H9 (cell line): Measurements from ENCODE around the gene VEGFD. TPM values are rescaled to one million over a fixed set of nuclear protein-coding genes. Genes with fewer than 3 reads are reported as not detected.
"Not testable (repeated sequence)": the region's sequence is repeated elsewhere in the genome, so short reads cannot be mapped to it uniquely, and the experiment has no call there.

Experiments used
- DNase-seq: peaks from one replicate; pipeline ENCODE4 v3.0.0-alpha.2; 2017
- H2AFZ ChIP-seq: one replicate; pipeline ENCODE4 v1.6.1; 2013; ENCODE audit warnings: mild to moderate bottlenecking, low read length, control low read depth, moderate library complexity
- H2AK5ac ChIP-seq: 2 replicates; pipeline ENCODE4 v1.6.1; 2013; ENCODE audit warnings: low read length, control low read depth, mixed read lengths; ENCODE audit not compliant: insufficient read length
- H2BK120ac ChIP-seq: one replicate; pipeline ENCODE4 v1.6.1; 2013; ENCODE audit warnings: low read depth, mild to moderate bottlenecking, low read length, control low read depth, inconsistent platforms; ENCODE audit not compliant: poor library complexity, severe bottlenecking
- H2BK12ac ChIP-seq: 2 replicates; pipeline ENCODE4 v1.6.1; 2013; ENCODE audit warnings: low read length, control low read depth, mixed read lengths, low read depth; ENCODE audit not compliant: insufficient read length
- H2BK15ac ChIP-seq: 2 replicates; pipeline ENCODE4 v1.6.1; 2013; ENCODE audit warnings: low read depth, low read length, control low read depth
- H2BK20ac ChIP-seq: one replicate; pipeline ENCODE4 v1.6.1; 2013; ENCODE audit warnings: low read depth, mild to moderate bottlenecking, low read length, control low read depth, inconsistent platforms; ENCODE audit not compliant: poor library complexity, severe bottlenecking
- H2BK5ac ChIP-seq: 2 replicates; pipeline ENCODE4 v1.6.1; 2013; ENCODE audit warnings: low read length, control low read depth, mixed read lengths; ENCODE audit not compliant: insufficient read length
- H3K14ac ChIP-seq: 2 replicates; pipeline ENCODE4 v1.6.1; 2013; ENCODE audit warnings: low read length, control low read depth; ENCODE audit not compliant: insufficient read depth
- H3K18ac ChIP-seq: 2 replicates; pipeline ENCODE4 v1.6.1; 2013; ENCODE audit warnings: low read depth, mild to moderate bottlenecking, mixed read lengths, low read length, control low read depth; ENCODE audit not compliant: insufficient read length
- H3K23ac ChIP-seq: 2 replicates; pipeline ENCODE4 v1.6.1; 2013; ENCODE audit warnings: low read length, control low read depth, mixed read lengths, low read depth; ENCODE audit not compliant: insufficient read length
- H3K23me2 ChIP-seq: 2 replicates; pipeline ENCODE4 v1.6.1; 2013; ENCODE audit warnings: low read depth, mild to moderate bottlenecking, mixed read lengths, low read length, control low read depth; ENCODE audit not compliant: insufficient read length, poor library complexity, severe bottlenecking
- H3K27ac ChIP-seq: 2 replicates; pipeline ENCODE4 v1.5.1; 2013; ENCODE audit warnings: low read length, control low read depth, mixed read lengths, low read depth; ENCODE audit not compliant: insufficient read length
- H3K27me3 ChIP-seq: 2 replicates; pipeline ENCODE4 v1.6.1; 2013; ENCODE audit warnings: low read length, control low read depth, inconsistent platforms; ENCODE audit not compliant: insufficient read depth
- H3K4ac ChIP-seq: 2 replicates; pipeline ENCODE4 v1.6.1; 2013; ENCODE audit warnings: low read depth, mild to moderate bottlenecking, control low read depth, inconsistent platforms, low read length, moderate library complexity
- H3K4me1 ChIP-seq: 2 replicates; pipeline ENCODE4 v1.6.1; 2013; ENCODE audit warnings: low read length, control low read depth, inconsistent platforms; ENCODE audit not compliant: insufficient read depth
- H3K4me2 ChIP-seq: 2 replicates; pipeline ENCODE4 v1.6.1; 2013; ENCODE audit warnings: low read length, control low read depth, mixed read lengths; ENCODE audit not compliant: insufficient read length, insufficient read depth
- H3K56ac ChIP-seq: 2 replicates; pipeline ENCODE4 v1.6.1; 2013; ENCODE audit warnings: low read depth, mild to moderate bottlenecking, mixed read lengths, low read length, control low read depth; ENCODE audit not compliant: insufficient read length
- H3K79me1 ChIP-seq: 2 replicates; pipeline ENCODE4 v1.6.1; 2013; ENCODE audit warnings: low read depth, mild to moderate bottlenecking, moderate library complexity, low read length, control low read depth, inconsistent platforms; ENCODE audit not compliant: insufficient read depth, poor library complexity, severe bottlenecking
- H3K79me2 ChIP-seq: 2 replicates; pipeline ENCODE4 v1.6.1; 2013; ENCODE audit warnings: low read length, control low read depth, inconsistent platforms; ENCODE audit not compliant: insufficient read depth
- H3K9ac ChIP-seq: 2 replicates; pipeline ENCODE4 v1.6.1; 2013; ENCODE audit warnings: low read length, control low read depth, mixed read lengths; ENCODE audit not compliant: insufficient read length; ENCODE audit errors: extremely low read depth
- H3K9me3 ChIP-seq: one replicate; pipeline ENCODE4 v1.6.1; 2013; ENCODE audit warnings: low read depth, low read length, inconsistent platforms; ENCODE audit not compliant: control insufficient read depth
- H3T11ph ChIP-seq: one replicate; pipeline ENCODE4 v1.6.1; 2013; ENCODE audit warnings: mild to moderate bottlenecking, low read length, control low read depth, inconsistent platforms
- H4K20me1 ChIP-seq: one replicate; pipeline ENCODE4 v1.6.1; 2013; ENCODE audit not compliant: control insufficient read depth, insufficient read length, insufficient read depth
- H4K5ac ChIP-seq: 2 replicates; pipeline ENCODE4 v1.6.1; 2013; ENCODE audit warnings: low read depth, mild to moderate bottlenecking, mixed read lengths, low read length, control low read depth; ENCODE audit not compliant: insufficient read length
- H4K8ac ChIP-seq: replicated peaks from 2 replicates; pipeline ENCODE4 v1.6.1; 2013; ENCODE audit warnings: low read length, control low read depth, mixed read lengths, low read depth; ENCODE audit not compliant: insufficient read length
- H4K91ac ChIP-seq: 2 replicates; pipeline ENCODE4 v1.6.1; 2013; ENCODE audit warnings: low read depth, mild to moderate bottlenecking, moderate library complexity, mixed read lengths, low read length, control low read depth; ENCODE audit not compliant: insufficient read length
- H3K27ac Mint-ChIP-seq, 3 experiments: 2 replicates in 2 of 3; 3 replicates in 1 of 3; pipeline ENCODE4 v1.8.0; 2020 to 2021; ENCODE audit warnings: mixed read lengths in 3 of 3, mild to moderate bottlenecking in 1 of 3, moderate library complexity in 1 of 3
- H3K27me3 Mint-ChIP-seq: 2 replicates; pipeline ENCODE4 v1.8.0; 2021; ENCODE audit warnings: low read depth, mild to moderate bottlenecking, moderate library complexity, mixed read lengths
- H3K36me3 Mint-ChIP-seq, 3 experiments: 2 replicates in 2 of 3; 3 replicates in 1 of 3; pipeline ENCODE4 v1.8.0; 2020 to 2021; ENCODE audit warnings: low read depth in 3 of 3, mixed read lengths in 3 of 3; ENCODE audit not compliant: insufficient read depth in 1 of 3
- H3K4me1 Mint-ChIP-seq, 2 experiments: 2 replicates each; pipeline ENCODE4 v1.8.0; 2020; ENCODE audit warnings: mixed read lengths in 2 of 2
- H3K4me3 Mint-ChIP-seq, 2 experiments: 2 replicates in 1 of 2; 3 replicates in 1 of 2; pipeline ENCODE4 v1.8.0; 2020 to 2021; ENCODE audit warnings: mild to moderate bottlenecking in 2 of 2, mixed read lengths in 2 of 2, moderate library complexity in 1 of 2
- H3K9me3 Mint-ChIP-seq, 2 experiments: 2 replicates in 1 of 2; 3 replicates in 1 of 2; pipeline ENCODE4 v1.8.0; 2020; ENCODE audit warnings: mild to moderate bottlenecking in 2 of 2, mixed read lengths in 2 of 2, moderate library complexity in 1 of 2
- WGBS: extraction: QIAGEN DNeasy Blood & Tissue Kit; methylation state at CpG from one replicate; pipeline ENCODE4 v1.1.7; 2013; ENCODE audit warnings: missing lambda C conversion rate, low lambda C conversion rate, mixed read lengths; ENCODE audit not compliant: insufficient read length; ENCODE audit errors: extremely low coverage; 5-methylcytosine and 5-hydroxymethylcytosine counted together
- total RNA-seq: library from RNA; stranded (reverse); gene quantifications from 2 replicates; pipeline ENCODE4 v1.2.1, GENCODE V29; 2021
- TF ChIP-seq, protein P1 (sequence below): fragments of 200-600 bp; sonication (generic); conservative IDR thresholded peaks from 3 replicates; pipeline ENCODE4 v1.8.0; 2021; ENCODE audit warnings: antibody characterized with exemption, mild to moderate bottlenecking

VEGFD gene
- total RNA-seq, 1 experiment from 2014 or later = 0.11 TPM

DNA sequence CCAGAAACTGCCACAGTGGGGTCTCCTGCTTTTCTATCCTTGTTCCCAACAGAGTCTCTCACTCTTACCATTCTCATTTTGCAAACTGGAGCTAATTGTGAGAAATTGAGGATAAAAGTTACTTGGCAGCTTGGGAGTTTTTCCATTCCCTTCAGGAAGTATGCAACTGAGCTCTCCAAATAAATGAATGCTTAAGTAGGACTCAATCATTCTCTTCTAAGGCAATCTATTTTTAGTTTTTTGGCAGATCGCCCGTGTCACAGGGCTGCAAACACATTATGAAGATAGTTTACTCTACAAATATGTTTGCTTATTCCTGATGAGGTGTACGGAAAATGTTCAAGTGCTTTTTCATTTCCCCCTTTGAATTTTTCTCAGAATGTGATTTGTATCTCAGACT, 74.1 kb downstream of the VEGFD start:
- Histone ChIP-seq H3K14ac (no peak overlapping the region), H2BK20ac (no peak overlapping the region), H3K18ac (no peak overlapping the region), H3T11ph (no peak overlapping the region), H2BK120ac (no peak overlapping the region), H3K4ac (no peak overlapping the region), H3K4me2 (no peak overlapping the region), H3K4me1 (no peaks in the 10 kb centered on the region), H2AK5ac (no peak overlapping the region), H4K20me1 (no peaks in the 10 kb centered on the region), H3K27me3 (no peaks in the 10 kb centered on the region), H2BK15ac (no peak overlapping the region), H3K9ac (no peak overlapping the region), H3K79me2 (no peaks in the 10 kb centered on the region), H2BK12ac (no peak overlapping the region), H4K8ac (no peak overlapping the region), H4K91ac (no peak overlapping the region), H2BK5ac (no peak overlapping the region), H3K56ac (no peak overlapping the region), H2AFZ (no peak overlapping the region), H3K27ac (no peak overlapping the region), H3K23me2 (no peaks in the 10 kb centered on the region), H3K9me3 (no peaks in the 10 kb centered on the region), H3K79me1 (no peaks in the 10 kb centered on the region), H3K23ac (no peak overlapping the region), H4K5ac (no peak overlapping the region)
- H3K36me3 Mint-ChIP-seq = no peaks in the 10 kb centered on the region; a peak in 2 of 7 replicates
- WGBS = no CpG with 5 or more reads among the region's 3 CpGs
- H3K4me3 Mint-ChIP-seq = no peak overlapping the region
- H3K9me3 Mint-ChIP-seq = peaks cover 18 to 33% of the 10 kb centered on the region in 2 experiments; a peak in 4 of 5 replicates
- H3K27me3 Mint-ChIP-seq = peaks cover 2% of the 10 kb centered on the region
- no peak overlapping the region for H3K27ac Mint-ChIP-seq
- TF ChIP-seq, protein P1, sequence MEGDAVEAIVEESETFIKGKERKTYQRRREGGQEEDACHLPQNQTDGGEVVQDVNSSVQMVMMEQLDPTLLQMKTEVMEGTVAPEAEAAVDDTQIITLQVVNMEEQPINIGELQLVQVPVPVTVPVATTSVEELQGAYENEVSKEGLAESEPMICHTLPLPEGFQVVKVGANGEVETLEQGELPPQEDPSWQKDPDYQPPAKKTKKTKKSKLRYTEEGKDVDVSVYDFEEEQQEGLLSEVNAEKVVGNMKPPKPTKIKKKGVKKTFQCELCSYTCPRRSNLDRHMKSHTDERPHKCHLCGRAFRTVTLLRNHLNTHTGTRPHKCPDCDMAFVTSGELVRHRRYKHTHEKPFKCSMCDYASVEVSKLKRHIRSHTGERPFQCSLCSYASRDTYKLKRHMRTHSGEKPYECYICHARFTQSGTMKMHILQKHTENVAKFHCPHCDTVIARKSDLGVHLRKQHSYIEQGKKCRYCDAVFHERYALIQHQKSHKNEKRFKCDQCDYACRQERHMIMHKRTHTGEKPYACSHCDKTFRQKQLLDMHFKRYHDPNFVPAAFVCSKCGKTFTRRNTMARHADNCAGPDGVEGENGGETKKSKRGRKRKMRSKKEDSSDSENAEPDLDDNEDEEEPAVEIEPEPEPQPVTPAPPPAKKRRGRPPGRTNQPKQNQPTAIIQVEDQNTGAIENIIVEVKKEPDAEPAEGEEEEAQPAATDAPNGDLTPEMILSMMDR = no peak
- no peak for DNase-seq
- no peaks in the 10 kb centered on the region for H3K4me1 Mint-ChIP-seq

DNA sequence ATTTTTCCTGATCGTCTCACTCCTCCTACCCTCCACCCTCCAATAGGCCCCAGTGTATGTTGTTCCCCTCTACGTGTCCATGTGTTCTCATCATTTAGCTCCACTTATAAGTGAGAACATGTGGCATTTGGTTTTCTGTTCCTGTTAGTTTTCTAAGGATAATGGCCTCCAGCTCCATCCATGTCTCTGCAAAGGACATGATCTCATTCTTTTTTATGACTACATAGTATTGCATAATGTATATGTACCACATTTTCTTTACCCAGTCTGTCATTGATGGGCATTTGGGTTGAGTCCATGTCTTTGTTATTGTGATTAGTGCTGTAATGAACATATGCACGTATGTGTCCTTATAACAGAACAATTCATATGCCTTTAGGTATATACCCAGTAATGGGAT, 78.3 kb downstream of the VEGFD start:
- H2AK5ac ChIP-seq, H4K20me1 ChIP-seq, H3K18ac ChIP-seq, H2BK5ac ChIP-seq, H3K4me2 ChIP-seq, H3K23me2 ChIP-seq, H3K27ac ChIP-seq, H4K5ac ChIP-seq, H3K27ac Mint-ChIP-seq, H2AFZ ChIP-seq, H3K4ac ChIP-seq, H3K4me1 ChIP-seq, H2BK20ac ChIP-seq, H2BK120ac ChIP-seq, H3K9me3 ChIP-seq, H2BK15ac ChIP-seq, H3K4me3 Mint-ChIP-seq, H4K91ac ChIP-seq, H3K14ac ChIP-seq, DNase-seq, H2BK12ac ChIP-seq, H3K27me3 ChIP-seq, H3K79me1 ChIP-seq, H3K4me1 Mint-ChIP-seq, H3K79me2 ChIP-seq, H3K23ac ChIP-seq, H3T11ph ChIP-seq, H3K27me3 Mint-ChIP-seq, H3K9ac ChIP-seq, H3K36me3 Mint-ChIP-seq, H4K8ac ChIP-seq, H3K56ac ChIP-seq: not testable (repeated sequence)
- no CpG with 5 or more reads among the region's 3 CpGs for WGBS
- peaks cover 15 to 27% of the 10 kb centered on the region in 2 experiments; a peak in 4 of 5 replicates for H3K9me3 Mint-ChIP-seq
